K562 (cell line): ENCODE results near the gene CAPS. TPM values are rescaled to one million over a fixed set of nuclear protein-coding genes. Genes with fewer than 3 reads are reported as not detected.
A peak's percentile ranks its signal among the peaks of the same experiment; 100 is the strongest.

Experiments used
- ATAC-seq: fragments of 200-7000 bp; cut with Tn5 transposase; 3 replicates; pipeline ENCODE4 v1.9.1; 2020; ENCODE audit warnings: moderate library complexity
- BruUV-seq: library from RNA; stranded (reverse); fragments of 400-500 nt; replicated peaks from 2 replicates; lab custom pipeline; 2021; lab: Mats Ljungman, UMichigan
- CTCF ChIA-PET: fragments of 300-600 bp; formaldehyde crosslinking; extraction: SDS; loops from one replicate; lab custom pipeline; 2021; ENCODE audit warnings: low intra/inter-chr PET ratio; lab: Yijun Ruan, JAX
- POLR2A ChIA-PET: fragments of 300-600, 350-650 bp; sonication (Branson Sonifier 250); formaldehyde crosslinking; extraction: SDS; loops from one replicate; lab custom pipeline; 2021; ENCODE audit warnings: antibody characterized with exemption, inconsistent platforms; lab: Yijun Ruan, JAX
- DNase-seq, 4 experiments: peaks; one replicate each; pipeline versions ENCODE4 v3.0.0 to v3.0.0-alpha.2; 2011 to 2018; ENCODE audit warnings: low spot score in 3 of 4, mixed read lengths in 3 of 4; ENCODE audit errors: extremely low read depth in 1 of 4
- FAIRE-seq: peaks from 2 replicates; lab custom pipeline; 2011; peaks lifted over from hg19 to GRCh38; lab: Jason Lieb, UNC
- H2AFZ ChIP-seq: 2 replicates; pipeline ENCODE4 v1.6.0; 2011; ENCODE audit warnings: low read depth, low read length, control low read depth, inconsistent platforms
- H3K27ac ChIP-seq: fragments of 200-600 bp; 3 replicates; pipeline ENCODE4 v1.8.0; 2011; ENCODE audit warnings: low read depth, mild to moderate bottlenecking, control low read depth, inconsistent platforms, low read length, moderate library complexity, mixed read lengths; ENCODE audit errors: extremely low read depth
- H3K27me3 ChIP-seq, 2 experiments: fragments of 300-600 bp in 1 of 2; 2 replicates in 1 of 2; 3 replicates in 1 of 2; pipeline versions ENCODE4 v1.6.0 to v1.8.0; 2011; ENCODE audit warnings: inconsistent platforms in 2 of 2, low read length in 2 of 2, mild to moderate bottlenecking in 1 of 2, mixed read lengths in 1 of 2, moderate library complexity in 1 of 2; ENCODE audit not compliant: control insufficient read depth in 2 of 2, insufficient read depth in 2 of 2
- H3K36me3 ChIP-seq: fragments of 300-600 bp; 3 replicates; pipeline ENCODE4 v1.8.0; 2011; ENCODE audit warnings: mild to moderate bottlenecking, low read length, inconsistent platforms; ENCODE audit not compliant: control insufficient read depth, insufficient read depth
- H3K4me1 ChIP-seq, 2 experiments: fragments of 200-600 bp in 1 of 2; replicated peaks in 1 of 2; 2 replicates in 1 of 2; 3 replicates in 1 of 2; pipeline versions ENCODE4 v1.5.1 to v1.8.0; 2011; ENCODE audit warnings: inconsistent platforms in 2 of 2, low read length in 2 of 2, mild to moderate bottlenecking in 1 of 2, mixed read lengths in 1 of 2, moderate library complexity in 1 of 2; ENCODE audit not compliant: control insufficient read depth in 2 of 2, insufficient read depth in 2 of 2
- H3K4me2 ChIP-seq: 2 replicates; pipeline ENCODE4 v1.6.1; 2011; ENCODE audit warnings: low read length, control low read depth, inconsistent platforms, mixed read lengths; ENCODE audit not compliant: insufficient read depth
- H3K4me3 ChIP-seq: fragments of 200-600 bp; sonication (generic), shearing (Covaris generic); 2 replicates; pipeline ENCODE4 v1.5.1; 2016; ENCODE audit warnings: control low read depth, inconsistent platforms
- H3K79me2 ChIP-seq: fragments of 200-600 bp; 3 replicates; pipeline ENCODE4 v1.8.0; 2011; ENCODE audit warnings: low read length, inconsistent platforms; ENCODE audit not compliant: control insufficient read depth, insufficient read depth
- H3K9ac ChIP-seq, 2 experiments: 2 replicates each; pipeline versions ENCODE4 v1.6.0 to v1.6.1; 2011; ENCODE audit warnings: low read depth in 2 of 2, low read length in 2 of 2, control low read depth in 1 of 2, inconsistent platforms in 1 of 2, mild to moderate bottlenecking in 1 of 2, mixed read lengths in 1 of 2; ENCODE audit not compliant: insufficient read depth in 1 of 2
- H3K9me1 ChIP-seq: one replicate; pipeline ENCODE4 v1.6.0; 2011; ENCODE audit warnings: inconsistent platforms, mild to moderate bottlenecking, low read length, moderate library complexity; ENCODE audit not compliant: control insufficient read depth, insufficient read depth
- H3K9me3 ChIP-seq: replicated peaks from 2 replicates; pipeline ENCODE4 v1.5.1; 2011; ENCODE audit warnings: low read depth, low read length, inconsistent platforms; ENCODE audit not compliant: control insufficient read depth, insufficient read depth
- H4K20me1 ChIP-seq: replicated peaks from 2 replicates; pipeline ENCODE4 v1.6.1; 2011; ENCODE audit warnings: low read length, inconsistent platforms, mixed read lengths; ENCODE audit not compliant: control insufficient read depth, insufficient read depth
- MXI1 ChIP-seq: IDR thresholded peaks from 2 replicates; pipeline ENCODE4 v1.6.1; 2011; ENCODE audit warnings: low read depth, mild to moderate bottlenecking, improper control_type of control experiment, low read length
- PCBP1 ChIP-seq: fragments of 200-400 bp; formaldehyde crosslinking; IDR thresholded peaks from 2 replicates; pipeline ENCODE4 v1.6.1; 2018; ENCODE audit warnings: mild to moderate bottlenecking, low read depth, low read length; ENCODE audit not compliant: poor library complexity, severe bottlenecking
- POLR2G ChIP-seq: fragments of 200-400 bp; formaldehyde crosslinking; IDR thresholded peaks from 2 replicates; pipeline ENCODE4 v1.6.1; 2017; ENCODE audit warnings: low read depth, mild to moderate bottlenecking, antibody characterized with exemption, low read length, moderate library complexity
- RBFOX2 ChIP-seq: fragments of 200-400 bp; formaldehyde crosslinking; IDR thresholded peaks from 2 replicates; pipeline ENCODE4 v1.6.1; 2017; ENCODE audit warnings: low read depth, mild to moderate bottlenecking, low read length, moderate library complexity
- SMARCB1 ChIP-seq: IDR thresholded peaks from 2 replicates; pipeline ENCODE4 v1.6.1; 2011; ENCODE audit warnings: improper control_type of control experiment, low read depth; ENCODE audit not compliant: insufficient read length
- ZBTB33 ChIP-seq: sonication (generic); formaldehyde crosslinking; IDR thresholded peaks from 2 replicates; pipeline ENCODE4 v1.8.1; 2023; ENCODE audit warnings: mild to moderate bottlenecking, missing genetic modification reagents
- ZNF518B ChIP-seq: fragments of 250-450 bp; sonication (Bioruptor Pico); IDR thresholded peaks from 2 replicates; pipeline ENCODE4 v1.5.0; 2021; ENCODE audit warnings: mild to moderate bottlenecking, moderate library complexity
- whole genome bisulfite sequencing: fragments of 100-300 bp; shearing (Covaris generic); methylation state at CpG from one replicate; pipeline ENCODE4 v1.1.6; 2016; ENCODE audit warnings: low coverage, mixed read lengths; ENCODE audit not compliant: insufficient coverage; ENCODE audit errors: missing lambda C conversion rate; 5-methylcytosine and 5-hydroxymethylcytosine counted together
- in situ Hi-C: fragments of 300-500 bp; cut with MboI; formaldehyde crosslinking; loops from 4 replicates; pipeline ENCODE4 v1.15.0; 2018; ENCODE audit warnings: inconsistent platforms, mixed read lengths
- intact Hi-C: fragments of 100-400 bp; cut with micrococcal nuclease; formaldehyde crosslinking; loops from 2 replicates; pipeline ENCODE4 v1.14.2; 2022
- polyA plus RNA-seq, 8 experiments: library from polyadenylated mRNA; depleted of rRNA in 4 of 8; stranded (reverse) in 5 of 8; unstranded in 3 of 8; fragments of >200 nt; fragmentation: Nextera tagmentation in 2 of 8; fragmentation: Illumina TruSeq in 1 of 8; extraction: Ambion mirVana in 2 of 8; extraction: Trizol in 1 of 8; gene quantifications; 2 replicates each; pipeline versions ENCODE4 v1.2.1 to v1.2.3, GENCODE V29; 2011 to 2014; ENCODE audit warnings: inconsistent platforms in 1 of 8, missing spikeins in 1 of 8
- total RNA-seq, 7 experiments: library from RNA; depleted of rRNA in 6 of 7; stranded (reverse); fragments of >200 nt in 6 of 7; fragmentation: Illumina TruSeq in 2 of 7; extraction: Trizol in 2 of 7; gene quantifications; 2 replicates each; pipeline versions ENCODE4 v1.2.1 to v1.2.3, GENCODE V29; 2011 to 2021; ENCODE audit warnings: low replicate concordance in 1 of 7
- TF ChIP-seq, protein P1 (sequence below), 3 experiments: IDR thresholded peaks in 2 of 3; conservative IDR thresholded peaks in 1 of 3; 2 replicates each; pipeline ENCODE4 v1.5.1; 2011 to 2012; ENCODE audit warnings: low read length in 3 of 3, mild to moderate bottlenecking in 3 of 3, control low read depth in 2 of 3, improper control_type of control experiment in 1 of 3, inconsistent platforms in 1 of 3, low read depth in 1 of 3, mixed read lengths in 1 of 3, moderate library complexity in 1 of 3; ENCODE audit not compliant: insufficient read depth in 2 of 3

Gene CAPS
- total and polyA plus RNA-seq, 9 of the 15 experiments (the other 6 are each of a cell fraction or from before 2014, with no cell fraction given): 0.15 to 4.0 (median 0.91) TPM

GRCh38 chr19:5897189-5897969 is 16.7 kb upstream of the CAPS start:
- intact Hi-C loops (no loop called here), in situ Hi-C loops (no loop called here)
- Histone ChIP-seq H3K4me2 (no peak overlapping the region), H3K9ac (peak overlapping the region in 1 of 2 experiments; percentile 5; a peak in 1 of 4 replicates), H3K27me3 (no peaks in the 10 kb centered on the region), H4K20me1 (peaks cover 39% of the 10 kb centered on the region), H3K9me1 (peaks cover 5% of the 10 kb centered on the region), H2AFZ (no peak overlapping the region), H3K4me3 (no peak overlapping the region), H3K27ac (no peak overlapping the region), H3K9me3 (no peaks in the 10 kb centered on the region), H3K4me1 (peaks cover 17 to 56% of the 10 kb centered on the region in 2 experiments), H3K79me2 (peaks cover 34% of the 10 kb centered on the region), H3K36me3 (peaks cover 54% of the 10 kb centered on the region; the same call in 2 of the 3 replicates)
- FAIRE-seq (no peak), ATAC-seq (no peak), DNase-seq (no peak)
- no TSS peak for BruUV-seq
- TF ChIP-seq, protein P1, sequence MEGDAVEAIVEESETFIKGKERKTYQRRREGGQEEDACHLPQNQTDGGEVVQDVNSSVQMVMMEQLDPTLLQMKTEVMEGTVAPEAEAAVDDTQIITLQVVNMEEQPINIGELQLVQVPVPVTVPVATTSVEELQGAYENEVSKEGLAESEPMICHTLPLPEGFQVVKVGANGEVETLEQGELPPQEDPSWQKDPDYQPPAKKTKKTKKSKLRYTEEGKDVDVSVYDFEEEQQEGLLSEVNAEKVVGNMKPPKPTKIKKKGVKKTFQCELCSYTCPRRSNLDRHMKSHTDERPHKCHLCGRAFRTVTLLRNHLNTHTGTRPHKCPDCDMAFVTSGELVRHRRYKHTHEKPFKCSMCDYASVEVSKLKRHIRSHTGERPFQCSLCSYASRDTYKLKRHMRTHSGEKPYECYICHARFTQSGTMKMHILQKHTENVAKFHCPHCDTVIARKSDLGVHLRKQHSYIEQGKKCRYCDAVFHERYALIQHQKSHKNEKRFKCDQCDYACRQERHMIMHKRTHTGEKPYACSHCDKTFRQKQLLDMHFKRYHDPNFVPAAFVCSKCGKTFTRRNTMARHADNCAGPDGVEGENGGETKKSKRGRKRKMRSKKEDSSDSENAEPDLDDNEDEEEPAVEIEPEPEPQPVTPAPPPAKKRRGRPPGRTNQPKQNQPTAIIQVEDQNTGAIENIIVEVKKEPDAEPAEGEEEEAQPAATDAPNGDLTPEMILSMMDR (IDR thresholded peaks at IDR 0.05 in 2 of 3, conservative IDR thresholded peaks at IDR 0.05 in 1 of 3; ENCODE audit: insufficient read depth in 2 of 3, low read depth in 1 of 3, low read length in 3 of 3): peak; percentile 35 to 42 (median 37); a peak in 4 of 6 replicates
- TF ChIP-seq ZBTB33 (CRISPR knock-in tag) (peak; percentile 94), PCBP1 (peak; percentile 33), ZNF518B (CRISPR knock-in tag) (no peak), RBFOX2 (peak; percentile 62), POLR2G (peak; percentile 67), SMARCB1 (no peak), MXI1 (no peak)
- CTCF ChIA-PET: no interaction called here
- POLR2A ChIA-PET: interaction anchor here (0.6 to 1.5 kb wide), 4 partner anchors 69 to 97 kb away, joined by 3 to 5 read pairs (median 4); no protein-coding TSS in a partner anchor
- WGBS: 92% methylated on average over 29 of the region's 30 CpGs
